Sciatic nerve (tissue), 2 donors: ENCODE measurements around the gene WDHD1. TPM values are rescaled to one million over a fixed set of nuclear protein-coding genes. Genes with fewer than 3 reads are reported as not detected.
"Not testable (repeated sequence)": the region's sequence is repeated elsewhere in the genome, so short reads cannot be mapped to it uniquely, and the experiment has no call there.

Experiments
- ATAC-seq: fragments of 200-7000 bp; cut with Tn5 transposase; one replicate; pipeline ENCODE4 v1.9.1; 2020; ENCODE audit warnings: mild to moderate bottlenecking, moderate library complexity
- DNase-seq: peaks from one replicate; pipeline ENCODE4 v3.0.0-alpha.2; 2020; ENCODE audit warnings: low spot score
- intact Hi-C: fragments of 100-400 bp; cut with DNase I; formaldehyde crosslinking; loops from one replicate; pipeline ENCODE4 v1.14.2; 2022
- total RNA-seq: library from RNA; stranded (reverse); fragmentation: NEBNext Ultra II Directional; extraction: Animal tissue kit (Norgen Biotek cat#: 25700); gene quantifications from one replicate; pipeline ENCODE4 v1.2.1, GENCODE V29; 2021
- donor health status: DM: no; HTN: no; CAD: no.
- donor health status: DM: no; HTN: no; CAD: no.

The WDHD1 gene, protein sequence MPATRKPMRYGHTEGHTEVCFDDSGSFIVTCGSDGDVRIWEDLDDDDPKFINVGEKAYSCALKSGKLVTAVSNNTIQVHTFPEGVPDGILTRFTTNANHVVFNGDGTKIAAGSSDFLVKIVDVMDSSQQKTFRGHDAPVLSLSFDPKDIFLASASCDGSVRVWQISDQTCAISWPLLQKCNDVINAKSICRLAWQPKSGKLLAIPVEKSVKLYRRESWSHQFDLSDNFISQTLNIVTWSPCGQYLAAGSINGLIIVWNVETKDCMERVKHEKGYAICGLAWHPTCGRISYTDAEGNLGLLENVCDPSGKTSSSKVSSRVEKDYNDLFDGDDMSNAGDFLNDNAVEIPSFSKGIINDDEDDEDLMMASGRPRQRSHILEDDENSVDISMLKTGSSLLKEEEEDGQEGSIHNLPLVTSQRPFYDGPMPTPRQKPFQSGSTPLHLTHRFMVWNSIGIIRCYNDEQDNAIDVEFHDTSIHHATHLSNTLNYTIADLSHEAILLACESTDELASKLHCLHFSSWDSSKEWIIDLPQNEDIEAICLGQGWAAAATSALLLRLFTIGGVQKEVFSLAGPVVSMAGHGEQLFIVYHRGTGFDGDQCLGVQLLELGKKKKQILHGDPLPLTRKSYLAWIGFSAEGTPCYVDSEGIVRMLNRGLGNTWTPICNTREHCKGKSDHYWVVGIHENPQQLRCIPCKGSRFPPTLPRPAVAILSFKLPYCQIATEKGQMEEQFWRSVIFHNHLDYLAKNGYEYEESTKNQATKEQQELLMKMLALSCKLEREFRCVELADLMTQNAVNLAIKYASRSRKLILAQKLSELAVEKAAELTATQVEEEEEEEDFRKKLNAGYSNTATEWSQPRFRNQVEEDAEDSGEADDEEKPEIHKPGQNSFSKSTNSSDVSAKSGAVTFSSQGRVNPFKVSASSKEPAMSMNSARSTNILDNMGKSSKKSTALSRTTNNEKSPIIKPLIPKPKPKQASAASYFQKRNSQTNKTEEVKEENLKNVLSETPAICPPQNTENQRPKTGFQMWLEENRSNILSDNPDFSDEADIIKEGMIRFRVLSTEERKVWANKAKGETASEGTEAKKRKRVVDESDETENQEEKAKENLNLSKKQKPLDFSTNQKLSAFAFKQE
- 3.1 TPM for total RNA-seq

DNA sequence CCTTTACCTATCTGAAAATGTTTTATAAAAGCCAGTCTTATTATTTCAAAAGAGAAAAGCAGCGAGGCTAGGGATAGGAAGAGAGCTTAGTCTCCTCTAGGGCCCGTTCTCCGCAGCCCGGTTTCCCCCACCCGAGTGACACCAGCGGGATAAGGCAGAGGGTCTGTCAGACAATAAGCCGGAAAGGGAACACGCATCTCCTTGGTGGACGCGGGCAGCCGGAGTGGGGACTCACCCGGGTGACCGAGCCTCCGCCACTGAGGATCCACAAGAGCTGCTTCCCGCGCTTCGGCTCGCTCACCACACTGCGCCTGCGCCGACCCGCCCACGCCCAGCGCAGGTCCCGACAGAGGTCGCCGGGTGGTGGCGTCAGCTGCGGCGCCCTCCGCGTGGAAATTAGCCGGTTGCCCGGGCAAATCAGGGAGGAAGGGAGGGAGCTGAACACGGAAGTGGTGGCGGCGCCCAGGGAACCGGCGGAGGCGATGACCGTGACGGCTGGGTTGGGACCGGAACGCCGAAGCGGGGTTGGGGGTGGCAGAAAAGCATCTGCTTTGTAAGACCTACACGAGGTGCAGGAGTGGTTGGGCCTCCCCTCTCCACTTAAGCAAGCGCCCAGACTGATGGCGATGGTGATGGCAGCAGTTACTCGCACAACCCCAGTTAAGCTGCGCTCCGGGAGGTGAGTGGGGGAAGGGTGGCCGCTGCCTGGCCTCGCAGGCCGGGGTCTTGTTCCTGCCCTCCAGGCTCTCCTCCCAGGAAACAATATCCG is at the start of gene WDHD1, which contains the start of gene SOCS4:
TSS of gene WDHD1 (minus strand) at position 307 of the 769 bp plus-strand sequence. CDS start 312 bp downstream, outside the sequence.
TSS of gene SOCS4 (plus strand) at position 444 of the 769 bp plus-strand sequence. CDS start 15,806 bp downstream, outside the sequence.
- intact Hi-C loops, result no loop called here
- ATAC-seq (peak; percentile 99), DNase-seq (peak; percentile 96)

DNA sequence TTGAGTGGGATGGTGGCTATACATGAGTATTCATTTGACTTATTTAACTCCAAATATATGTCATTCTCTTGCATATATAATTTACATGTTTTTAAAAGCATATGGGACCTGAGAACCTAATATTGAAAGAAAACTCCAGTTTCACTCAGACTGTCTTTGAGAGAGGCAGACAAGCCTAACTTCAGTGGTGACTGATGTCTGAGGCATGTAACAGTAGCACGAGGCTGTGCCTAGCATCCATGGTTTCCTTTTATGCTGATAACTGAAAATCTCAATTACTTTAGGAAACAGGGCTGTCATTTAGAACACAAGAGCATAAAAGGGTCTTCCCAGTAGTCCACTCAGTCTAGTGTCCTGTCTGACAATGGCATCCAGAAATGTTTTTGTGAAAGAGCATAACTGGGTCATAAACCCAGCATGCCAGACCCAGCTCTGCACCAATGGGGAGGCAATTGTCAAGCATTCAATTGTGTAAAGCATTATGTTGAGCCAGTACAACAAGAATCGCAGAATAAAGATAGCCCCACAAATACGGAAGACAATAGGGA is 48.8 kb upstream of the WDHD1 start:
- no peak for ATAC-seq
- intact Hi-C loops, result no loop called here
- no peak for DNase-seq

DNA sequence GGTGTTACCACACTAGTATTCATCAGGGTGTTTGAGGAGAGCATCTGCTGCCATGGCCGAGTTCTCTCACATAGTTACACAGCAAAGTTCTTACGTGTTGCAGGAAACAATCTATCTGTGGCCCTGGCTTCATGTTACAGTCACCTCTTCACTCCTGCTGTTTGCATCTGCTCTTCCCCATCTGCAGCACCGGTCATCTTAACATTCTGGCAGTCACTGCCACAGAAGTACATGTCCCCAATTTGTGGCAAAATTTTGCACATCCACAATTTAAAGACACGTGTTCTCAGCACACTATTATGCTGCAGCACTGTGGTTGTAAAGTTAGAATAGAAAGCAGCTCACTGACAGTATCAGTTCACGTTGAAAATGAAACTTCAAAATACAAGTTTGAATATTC is 47.8 kb upstream of the WDHD1 start:
- no peak for ATAC-seq
- intact Hi-C loops, result no loop called here
- no peak for DNase-seq

DNA sequence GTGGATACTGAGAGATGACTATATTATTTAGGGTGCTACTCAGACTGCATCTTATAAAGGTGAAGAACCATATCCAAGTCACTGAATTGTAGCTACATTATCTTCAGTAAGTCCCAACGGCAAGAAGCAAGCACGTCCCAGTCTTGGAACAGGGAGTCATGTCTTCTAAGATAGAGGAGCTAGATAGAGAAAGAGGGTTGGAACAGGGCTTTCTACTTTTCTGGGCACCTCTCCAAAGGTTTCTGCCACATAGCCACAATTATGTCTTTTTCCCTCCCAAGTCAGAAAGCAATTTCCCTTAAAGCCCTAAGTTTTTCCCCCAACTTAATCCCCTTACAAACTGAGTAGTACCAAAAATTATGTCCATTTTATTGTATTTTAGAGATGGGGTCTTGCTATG is 47.0 kb upstream of the WDHD1 start:
- intact Hi-C loops, result no loop called here
- ATAC-seq, result peak; percentile 35
- no peak for DNase-seq

DNA sequence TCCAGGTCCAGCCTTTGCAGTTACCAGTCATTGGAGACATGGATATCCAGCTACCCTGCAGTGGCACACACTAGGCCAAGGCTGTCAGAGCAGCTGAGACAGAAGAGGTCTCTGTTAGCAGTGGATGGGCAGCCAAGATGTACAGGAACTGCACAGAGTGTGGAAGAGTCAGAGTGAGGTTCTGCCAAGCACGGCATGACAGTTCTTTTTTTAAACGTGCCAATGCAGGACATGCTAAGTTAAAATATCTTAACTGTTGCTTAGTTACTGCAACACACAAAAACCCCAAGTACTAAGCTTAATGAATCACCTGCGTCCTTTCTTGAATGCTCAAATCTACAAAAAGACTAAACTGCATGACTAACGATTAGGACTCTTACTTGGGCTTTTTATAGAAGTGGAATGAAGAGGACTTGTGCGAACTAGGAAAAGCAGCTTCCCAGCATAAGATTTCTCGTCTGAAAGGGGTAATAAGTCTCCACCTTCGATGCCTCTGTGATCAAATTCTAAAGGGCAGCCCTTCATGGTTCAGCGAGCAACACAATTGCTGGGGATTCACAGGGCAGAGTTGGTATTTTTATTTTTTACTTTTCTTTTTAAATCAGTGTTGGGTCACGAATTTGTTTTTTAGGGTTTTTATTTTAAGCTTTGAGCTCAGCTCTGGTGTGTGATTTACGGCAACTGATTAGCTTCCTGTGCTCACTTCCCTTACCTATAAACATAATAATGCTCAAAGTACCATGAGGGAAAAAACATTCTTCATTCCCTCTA is 45.2 kb upstream of the WDHD1 start:
- DNase-seq, result no peak
- intact Hi-C loops, result no loop called here
- ATAC-seq, result peak; percentile 29

DNA sequence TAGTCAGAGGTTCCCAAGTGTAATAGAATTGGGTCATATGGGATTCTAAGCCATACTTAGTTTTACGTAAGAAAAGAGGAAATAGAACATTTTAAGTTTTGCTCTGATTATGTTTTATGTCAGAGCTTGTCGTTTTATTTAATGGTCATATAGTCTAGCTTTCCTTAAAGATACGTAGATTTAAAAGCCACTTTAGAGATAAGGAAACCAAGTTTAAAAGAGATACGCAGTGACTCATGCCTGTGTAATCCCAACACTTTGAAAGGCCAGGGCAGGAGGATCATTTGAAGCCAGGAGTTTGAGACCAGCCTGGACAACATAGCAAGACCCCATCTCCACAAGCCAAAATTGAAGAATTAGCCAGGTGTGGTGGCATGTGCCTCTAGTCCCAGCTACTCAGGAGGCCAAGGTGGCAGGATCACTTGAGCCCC is 44.1 kb upstream of the WDHD1 start:
- no peak for ATAC-seq
- intact Hi-C loops, result no loop called here

DNA sequence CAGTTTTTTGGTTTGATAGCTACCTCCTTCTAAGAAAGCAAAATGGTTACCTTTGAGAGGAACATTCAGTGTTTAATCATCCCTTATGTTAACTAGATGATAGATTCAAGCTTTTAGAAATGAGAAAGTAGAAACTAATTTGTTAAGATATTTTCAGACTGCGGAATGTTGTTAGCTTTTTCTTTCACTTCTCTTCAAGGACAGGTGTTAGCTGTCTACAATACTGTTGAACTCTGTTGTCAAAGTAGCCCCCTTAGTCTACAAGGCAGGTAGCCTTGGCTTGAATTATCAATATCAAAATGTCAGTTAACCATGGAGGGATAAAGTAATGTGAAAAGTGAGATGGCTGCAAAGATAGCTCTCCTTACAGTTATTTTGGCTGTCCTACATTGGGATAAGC is 39.3 kb upstream of the WDHD1 start:
- ATAC-seq, result no peak
- DNase-seq, result no peak
- intact Hi-C loops, result no loop called here

More for the DNA sequence above, 44.1 kb upstream of the WDHD1 start:
- no peak for DNase-seq

DNA sequence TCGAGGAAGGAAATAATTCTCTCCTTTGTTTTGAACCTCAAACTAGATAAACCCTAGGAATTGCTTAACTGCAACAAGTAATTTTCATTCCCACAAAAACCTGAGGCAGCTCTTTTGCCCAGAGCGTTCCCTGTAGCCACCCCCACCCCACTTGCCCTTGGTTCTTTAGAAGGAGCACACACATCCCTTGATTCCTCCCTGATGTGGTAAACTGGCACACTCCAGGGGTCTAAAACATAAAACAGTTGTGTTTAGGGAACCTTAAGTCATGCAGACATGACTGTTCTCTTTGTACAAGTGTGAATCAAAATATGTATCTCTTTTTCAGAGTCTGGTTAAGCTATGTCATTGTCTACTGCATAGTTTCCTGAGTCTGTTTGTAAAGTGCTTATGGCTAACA is 38.5 kb upstream of the WDHD1 start:
- DNase-seq (no peak), ATAC-seq (no peak)
- intact Hi-C loops, result no loop called here

DNA sequence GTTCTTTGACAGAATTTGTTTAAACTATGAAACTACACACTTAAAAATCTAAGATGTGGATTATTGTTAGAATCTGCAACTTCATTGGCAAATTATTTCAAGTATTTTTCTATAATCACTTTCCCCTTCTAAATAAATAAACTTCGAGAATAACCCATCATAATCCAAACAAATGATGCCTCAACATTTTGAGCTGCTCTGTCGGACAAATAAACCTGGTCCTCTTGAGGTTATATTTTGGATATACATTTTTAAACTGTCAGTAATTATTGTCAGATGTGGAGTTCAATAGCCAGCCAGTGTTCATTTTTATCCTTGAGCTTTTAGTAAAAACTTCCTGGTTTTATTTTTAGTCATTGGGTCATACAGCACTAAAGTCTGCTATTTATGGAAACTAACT is 38.0 kb upstream of the WDHD1 start:
- DNase-seq, intact Hi-C loops, ATAC-seq: not testable (repeated sequence)

DNA sequence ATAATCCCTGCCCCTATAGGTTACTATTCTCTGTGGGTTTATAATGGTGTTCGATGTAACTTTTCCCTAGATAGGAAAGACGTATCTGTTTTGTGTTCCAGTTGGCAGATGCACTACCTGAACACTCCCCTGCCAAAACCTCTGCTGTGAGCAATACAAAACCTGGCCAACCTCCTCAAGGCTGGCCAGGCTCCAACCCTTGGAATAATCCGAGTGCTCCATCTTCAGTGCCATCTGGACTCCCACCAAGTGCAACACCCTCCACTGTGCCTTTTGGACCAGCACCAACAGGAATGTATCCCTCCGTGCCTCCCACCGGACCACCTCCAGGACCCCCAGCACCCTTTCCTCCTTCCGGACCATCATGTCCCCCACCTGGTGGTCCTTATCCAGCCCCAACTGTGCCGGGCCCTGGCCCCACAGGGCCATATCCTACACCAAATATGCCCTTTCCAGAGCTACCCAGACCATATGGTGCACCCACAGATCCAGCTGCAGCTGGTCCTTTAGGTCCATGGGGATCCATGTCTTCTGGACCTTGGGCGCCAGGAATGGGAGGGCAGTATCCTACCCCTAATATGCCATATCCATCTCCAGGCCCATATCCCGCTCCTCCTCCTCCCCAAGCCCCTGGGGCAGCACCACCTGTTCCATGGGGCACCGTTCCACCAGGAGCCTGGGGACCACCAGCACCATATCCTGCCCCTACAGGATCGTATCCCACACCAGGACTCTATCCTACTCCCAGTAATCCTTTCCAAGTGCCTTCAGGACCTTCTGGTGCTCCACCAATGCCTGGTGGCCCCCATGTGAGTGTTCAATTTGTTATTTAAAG is 35.8 kb upstream of the WDHD1 start:
- no peak for DNase-seq

DNA sequence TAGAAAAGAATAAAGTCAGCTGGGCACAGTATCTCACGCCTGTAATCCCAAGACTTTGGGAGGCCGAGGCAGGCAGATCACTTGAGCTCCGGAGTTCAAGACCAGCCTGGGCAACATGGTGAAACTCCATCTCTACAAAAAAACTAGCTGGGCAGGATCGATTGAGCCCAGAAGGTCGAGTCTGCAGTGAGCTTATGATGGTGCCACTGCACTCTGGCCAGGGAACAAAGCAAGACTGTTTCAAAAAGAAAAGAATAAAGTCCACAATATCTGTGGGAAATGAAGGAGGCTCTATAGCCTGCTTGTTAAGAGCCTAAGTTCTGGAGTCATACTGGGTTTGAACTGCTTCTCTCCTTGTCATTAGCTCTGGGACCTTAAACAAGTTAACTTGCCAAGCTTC is 32.4 kb upstream of the WDHD1 start:
- intact Hi-C loops, result no loop called here
- ATAC-seq, result no peak
- no peak for DNase-seq

More for the DNA sequence above, 35.8 kb upstream of the WDHD1 start:
- ATAC-seq, result peak; percentile 61
- intact Hi-C loops, result no loop called here

DNA sequence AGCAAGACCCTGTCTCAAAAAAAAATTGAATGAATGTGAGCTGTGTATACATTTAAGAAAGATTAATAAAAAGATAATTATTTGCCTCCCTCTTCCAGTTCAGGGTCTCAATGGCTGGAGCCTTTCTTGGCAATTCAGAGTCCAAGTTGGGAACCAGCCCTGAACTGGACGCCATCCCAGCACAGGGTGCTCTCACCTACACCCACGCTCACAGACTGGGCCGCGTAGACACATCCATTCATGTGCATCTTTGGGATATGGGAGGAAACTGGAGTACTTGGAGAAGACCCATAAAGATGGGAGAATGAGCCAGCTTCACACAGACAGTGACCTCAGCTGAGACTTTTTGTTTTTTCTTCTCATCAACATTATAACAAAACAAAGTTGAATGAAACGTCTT is 31.0 kb upstream of the WDHD1 start:
- no peak for ATAC-seq
- intact Hi-C loops, result no loop called here
- DNase-seq, result no peak

DNA sequence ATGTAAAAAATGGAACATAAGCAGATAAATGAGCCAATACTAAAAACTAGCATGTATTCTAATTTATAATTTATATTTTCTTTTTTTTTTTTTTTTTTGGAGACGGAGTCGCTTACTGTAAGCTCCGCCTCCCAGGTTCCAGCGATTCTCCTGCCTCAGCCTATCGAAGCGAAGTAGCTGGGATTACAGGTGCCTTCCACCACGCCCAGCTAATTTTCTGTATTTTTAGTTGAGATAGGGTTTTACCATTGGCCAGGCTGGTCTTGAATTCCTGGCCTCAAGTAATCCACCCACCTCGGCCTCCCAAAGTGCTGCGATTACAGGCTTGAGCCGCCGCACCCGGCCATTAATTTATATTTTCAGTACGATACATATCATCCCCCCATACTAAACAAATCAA is 27.2 kb upstream of the WDHD1 start:
- intact Hi-C loops, result no loop called here
- ATAC-seq (no peak), DNase-seq (no peak)

DNA sequence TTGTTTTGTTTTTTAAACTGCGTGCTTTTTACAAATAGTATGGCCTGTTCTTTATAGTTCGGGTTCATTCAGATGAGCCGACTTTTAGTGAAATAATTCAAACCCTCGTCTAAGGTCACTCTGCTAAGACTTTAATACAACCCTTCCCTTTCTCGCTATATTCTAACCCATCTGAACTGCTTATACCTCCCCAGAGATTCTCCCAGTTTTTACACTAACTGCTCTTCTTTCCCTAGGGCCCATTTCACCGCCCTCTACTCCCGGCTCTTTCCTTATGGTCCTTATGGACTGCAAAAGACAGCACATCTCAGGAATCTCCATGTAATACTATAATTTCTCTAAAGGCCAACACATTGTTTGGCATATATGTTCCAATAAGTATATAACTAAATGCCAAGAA is 26.6 kb upstream of the WDHD1 start:
- intact Hi-C loops, result no loop called here
- ATAC-seq (no peak), DNase-seq (no peak)

DNA sequence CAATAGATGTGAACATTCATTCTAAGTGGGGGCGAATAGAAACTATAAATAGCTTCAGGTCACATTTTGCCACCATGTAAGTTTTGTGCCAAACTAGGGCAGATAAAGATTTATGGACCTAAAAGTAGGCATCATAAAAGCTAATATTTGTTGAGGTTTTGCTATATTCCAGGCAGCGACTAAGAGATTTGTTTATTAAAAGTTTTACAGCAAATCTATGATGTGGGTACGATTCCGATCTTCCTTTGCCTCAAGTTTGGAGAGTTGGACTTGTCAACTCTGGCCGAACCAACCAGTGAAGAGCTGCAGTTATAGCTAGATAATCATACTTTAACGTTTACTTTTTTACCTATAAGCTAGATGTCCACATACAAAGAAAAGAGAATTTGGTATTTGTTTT is 26.1 kb upstream of the WDHD1 start:
- intact Hi-C loops, result no loop called here
- DNase-seq, result no peak
- ATAC-seq, result no peak

DNA sequence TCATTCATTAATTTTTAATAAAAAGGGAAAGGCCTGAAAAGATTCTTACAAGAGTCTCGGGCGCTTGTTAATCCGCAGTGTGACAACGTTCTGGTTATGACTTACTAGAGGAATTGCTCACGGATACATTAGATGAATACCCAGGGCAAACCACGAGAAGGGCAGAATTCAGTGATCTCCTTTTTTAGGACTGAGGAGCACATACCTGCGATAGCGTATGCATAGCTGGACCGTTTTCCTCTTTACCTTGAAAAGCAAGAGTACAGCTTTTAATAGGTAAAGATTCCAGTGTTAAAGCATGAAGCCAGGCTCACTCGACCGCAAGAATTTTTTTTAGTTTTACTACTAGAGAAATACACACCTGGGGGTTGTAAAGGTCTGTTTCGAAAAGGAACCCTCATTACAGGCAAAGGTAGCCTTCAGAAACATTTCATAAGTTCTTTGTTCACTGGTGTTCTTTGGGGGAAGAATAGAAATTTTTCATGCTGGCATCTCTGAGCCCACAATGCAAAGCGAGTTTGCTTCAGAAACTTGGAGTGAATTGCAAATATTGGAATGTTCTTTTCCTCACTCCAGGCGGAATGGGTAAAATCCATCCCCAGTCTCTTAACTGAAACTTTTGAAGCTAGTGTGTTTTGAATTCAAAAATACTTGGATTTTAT is 25.5 kb upstream of the WDHD1 start:
- intact Hi-C loops, result no loop called here
- no peak for ATAC-seq
- DNase-seq, result no peak
